NCI-H524 treated with DMSO at 0.1 percent for 48 hours (cell line): Measurements from ENCODE around the gene GRHL3.

ENCODE experiments used
- DNase-seq: peaks from one replicate; lab custom pipeline; 2025; lab: John Stamatoyannopoulos, UW

GRHL3 gene

GRCh38 chr1:24343412-24344089 is 24.4 kb downstream of the GRHL3 start:
- DNase-seq: no peak

DNA sequence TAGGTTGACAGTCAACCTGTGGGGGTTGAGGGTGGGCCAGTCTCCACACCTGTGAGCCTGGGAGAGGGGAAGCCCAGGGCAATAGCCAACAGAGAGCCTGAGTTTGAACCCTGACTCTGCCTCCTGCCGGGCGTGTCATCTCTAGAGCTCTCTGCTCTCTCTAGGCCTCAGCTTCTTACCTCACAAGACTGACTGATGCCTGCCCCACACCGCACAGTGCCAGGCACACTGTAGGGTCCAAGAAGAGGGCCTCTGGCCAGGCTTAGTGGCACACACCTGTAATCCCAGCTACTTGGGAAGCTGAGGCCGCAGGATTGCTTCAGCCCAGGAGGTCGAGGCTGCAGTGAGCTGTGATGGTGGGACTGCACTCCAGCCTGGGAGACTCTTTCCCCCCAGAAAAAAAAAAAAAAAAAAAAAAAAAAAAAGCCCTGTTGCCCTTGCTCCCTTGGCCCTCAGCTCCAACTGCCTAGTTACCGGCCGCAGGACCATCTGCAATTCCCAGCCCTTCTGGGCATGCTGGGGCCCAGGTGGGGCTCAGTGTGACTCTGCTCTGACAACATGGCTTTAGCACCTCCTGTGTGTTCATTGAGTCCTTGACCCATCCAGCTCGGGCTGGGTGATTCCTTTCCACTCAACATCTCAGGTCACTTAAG is 25.1 kb downstream of the GRHL3 start:
- no peak for DNase-seq

GRCh38 chr1:24345334-24345733 is 26.2 kb downstream of the GRHL3 start:
- DNase-seq: no peak

GRCh38 chr1:24347159-24347934 is 28.2 kb downstream of the GRHL3 start:
- DNase-seq: no peak

- no peak for DNase-seq
Observed at GRCh38 chr1:24348196-24348595, 29.0 kb downstream of the GRHL3 start.

- DNase-seq: no peak
Observed at GRCh38 chr1:24349891-24350290, 30.7 kb downstream of the GRHL3 start.

GRCh38 chr1:24351247-24351646 is 32.1 kb downstream of the GRHL3 start:
- DNase-seq: no peak

- no peak for DNase-seq
Observed at GRCh38 chr1:24351918-24352627, 32.9 kb downstream of the GRHL3 start.

GRCh38 chr1:24353292-24353891 is 34.2 kb downstream of the GRHL3 start:
- no peak for DNase-seq

- no peak for DNase-seq
Observed at GRCh38 chr1:24355466-24355865, 36.3 kb downstream of the GRHL3 start.

DNA sequence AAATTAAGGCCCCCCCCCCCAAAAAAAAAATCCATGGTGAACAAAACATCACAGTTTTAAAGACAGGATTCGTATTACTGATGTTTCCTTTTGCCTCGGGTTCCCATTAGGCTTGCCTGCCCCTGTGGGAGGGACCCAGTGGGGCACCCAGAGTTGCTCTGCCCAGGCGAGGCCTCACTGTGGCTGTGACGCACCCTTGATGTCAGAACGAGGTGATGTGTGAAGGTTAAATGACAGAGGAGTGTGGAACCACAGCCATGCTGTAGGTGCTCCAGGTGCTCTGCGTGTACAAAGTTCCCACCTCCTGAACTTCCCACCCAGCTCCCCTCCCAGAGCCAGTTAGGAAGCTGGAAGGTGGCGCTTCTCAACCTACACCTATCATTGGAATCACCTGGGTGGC is 37.9 kb downstream of the GRHL3 start:
- no peak for DNase-seq

DNA sequence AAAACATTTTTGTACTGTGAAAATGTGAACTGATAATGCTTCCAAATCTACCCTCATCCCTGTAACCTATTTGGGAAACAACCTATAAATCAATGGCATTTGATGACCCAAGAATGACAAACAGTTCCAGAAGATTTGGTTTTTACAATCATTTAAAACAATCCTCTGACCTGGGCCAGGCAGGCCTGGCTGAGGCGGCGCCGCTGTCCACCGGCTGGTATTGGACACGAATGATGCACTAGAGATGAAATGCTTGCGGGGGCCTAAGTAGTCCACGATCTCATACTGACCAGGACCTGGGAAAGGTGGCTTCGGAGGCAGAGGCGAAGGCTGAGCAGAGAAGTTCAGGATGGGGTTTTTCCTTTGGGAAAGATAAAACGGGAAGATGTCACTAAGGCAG is 41.5 kb downstream of the GRHL3 start:
- DNase-seq: no peak

GRCh38 chr1:24361811-24362210 is 42.7 kb downstream of the GRHL3 start:
- DNase-seq: no peak

- no peak for DNase-seq
Observed at GRCh38 chr1:24362396-24362795, 43.2 kb downstream of the GRHL3 start.

- no peak for DNase-seq
Observed at GRCh38 chr1:24362982-24363614, 43.9 kb downstream of the GRHL3 start.

GRCh38 chr1:24363994-24364393 is 44.8 kb downstream of the GRHL3 start:
- DNase-seq: no peak

GRCh38 chr1:24364605-24364974 is 45.4 kb downstream of the GRHL3 start:
- DNase-seq: no peak

GRCh38 chr1:24364975-24365678 is 46.0 kb downstream of the GRHL3 start:
- no peak for DNase-seq

DNA sequence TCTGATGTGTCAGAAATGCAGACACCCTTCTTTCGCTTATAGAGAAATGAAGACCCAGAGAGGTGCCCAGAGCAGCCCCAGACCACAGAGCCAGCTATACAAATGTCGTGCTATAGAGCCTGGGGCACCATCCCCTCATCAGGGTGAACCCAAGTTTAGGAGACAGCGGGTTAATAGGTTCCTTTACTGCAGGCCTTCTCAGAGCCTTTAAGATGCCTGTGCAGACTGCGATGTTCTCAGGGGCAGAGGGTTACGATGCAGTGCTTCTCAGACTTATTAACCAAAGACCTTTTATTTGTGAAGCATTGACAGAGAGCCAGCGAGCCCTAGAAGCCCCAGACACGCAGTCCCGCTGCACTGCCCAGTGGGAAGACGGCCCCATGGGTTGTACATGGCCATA is 47.5 kb downstream of the GRHL3 start:
- DNase-seq: no peak

DNA sequence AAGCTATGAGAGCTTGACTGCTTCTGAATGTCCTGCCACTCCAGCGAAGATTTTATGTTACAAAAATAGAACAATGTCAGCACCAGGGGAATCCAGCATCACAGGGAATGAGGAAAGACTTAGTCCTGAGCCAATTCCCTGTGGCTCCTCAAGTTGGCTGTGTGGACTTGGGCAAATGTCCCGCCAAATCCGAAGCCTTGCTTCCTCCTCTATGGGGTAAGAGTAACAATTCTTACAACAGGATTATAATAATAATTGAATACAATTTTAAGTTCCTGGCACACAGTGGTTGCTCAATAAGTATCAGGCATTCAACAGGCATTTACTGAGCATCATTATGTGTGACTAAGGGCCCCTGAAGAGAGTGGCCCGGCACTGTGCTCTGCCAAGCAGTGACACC is 50.0 kb downstream of the GRHL3 start:
- DNase-seq: no peak

DNA sequence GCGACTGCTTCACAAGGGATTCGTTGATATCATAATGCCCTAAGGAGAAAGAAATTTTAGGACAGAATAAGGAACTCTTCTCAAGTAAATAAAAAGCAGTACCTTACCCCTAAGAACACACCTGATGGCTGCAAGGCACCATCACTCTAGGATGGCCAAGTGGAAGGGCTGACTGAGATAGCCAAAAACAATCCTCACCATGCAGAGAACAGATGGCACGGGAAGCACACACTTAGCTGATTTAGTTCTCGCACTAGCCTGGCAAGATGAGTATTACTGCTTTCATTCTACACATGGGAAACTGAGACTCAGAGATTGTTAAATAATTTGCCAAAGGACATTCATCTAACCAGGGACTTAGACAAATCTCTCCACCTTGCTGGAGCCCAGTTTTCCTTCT is 50.6 kb downstream of the GRHL3 start:
- no peak for DNase-seq
